ENCODE measurements around the gene WSCD1.

DNA sequence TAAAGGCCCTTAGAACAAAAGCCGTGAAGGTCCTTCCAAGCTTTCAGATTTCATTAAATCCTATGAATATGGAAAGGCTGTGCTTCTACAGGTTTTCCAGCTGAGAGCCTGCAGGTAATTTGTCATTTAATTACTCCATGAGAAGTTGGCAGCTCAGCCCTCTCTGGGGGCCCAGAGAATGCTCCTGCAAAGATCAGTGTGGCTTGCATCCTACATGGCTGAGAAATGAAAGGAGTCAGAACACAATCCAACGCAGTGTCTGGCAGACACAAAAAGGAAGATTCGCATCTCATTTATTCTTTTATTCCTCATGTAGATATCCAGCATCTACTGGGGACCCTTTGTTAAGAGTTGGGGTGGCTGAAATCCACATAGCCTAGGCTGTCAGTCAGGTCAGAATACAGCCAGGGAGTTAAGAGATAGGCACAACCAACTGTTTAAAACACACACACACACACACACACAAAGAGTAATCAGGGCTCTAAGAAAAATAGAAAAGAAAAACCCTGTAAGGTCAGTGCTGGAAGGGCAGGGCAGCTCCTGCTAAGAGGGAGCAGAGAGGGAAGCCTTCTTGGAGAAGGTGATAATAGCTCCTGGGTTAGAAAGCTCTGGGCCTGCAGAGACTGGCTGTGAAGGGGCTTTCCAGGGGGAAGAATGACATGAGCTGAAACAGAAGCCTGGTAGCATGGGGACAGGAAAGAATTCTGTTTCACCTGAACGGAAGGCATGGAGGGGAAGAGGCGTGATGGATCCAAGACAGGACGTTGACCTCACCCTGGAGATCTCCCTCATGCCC, 46.9 kb upstream of the WSCD1 start:
- no peak for TF ChIP-seq CTCF (IDR thresholded peaks at IDR 0.05)
- no peak for TF ChIP-seq POLR2A (IDR thresholded peaks at IDR 0.05)
